HL-60 (cell line): Measurements from ENCODE around the gene LENEP.

Source experiments
- POLR2AphosphoS5 ChIP-seq: IDR thresholded peaks from 2 replicates; pipeline ENCODE4 v1.6.1; 2012; ENCODE audit warnings: low read depth
- TF ChIP-seq, protein P1 (sequence below): IDR thresholded peaks from 2 replicates; pipeline ENCODE4 v1.6.1; 2012; ENCODE audit warnings: low read depth; ENCODE audit not compliant: insufficient replicate concordance
- TF ChIP-seq, protein P2 (sequence below): IDR thresholded peaks from one replicate; pipeline ENCODE4 v1.5.1; 2011; ENCODE audit warnings: low read length, control low read depth, inconsistent platforms; ENCODE audit not compliant: insufficient read depth

DNA sequence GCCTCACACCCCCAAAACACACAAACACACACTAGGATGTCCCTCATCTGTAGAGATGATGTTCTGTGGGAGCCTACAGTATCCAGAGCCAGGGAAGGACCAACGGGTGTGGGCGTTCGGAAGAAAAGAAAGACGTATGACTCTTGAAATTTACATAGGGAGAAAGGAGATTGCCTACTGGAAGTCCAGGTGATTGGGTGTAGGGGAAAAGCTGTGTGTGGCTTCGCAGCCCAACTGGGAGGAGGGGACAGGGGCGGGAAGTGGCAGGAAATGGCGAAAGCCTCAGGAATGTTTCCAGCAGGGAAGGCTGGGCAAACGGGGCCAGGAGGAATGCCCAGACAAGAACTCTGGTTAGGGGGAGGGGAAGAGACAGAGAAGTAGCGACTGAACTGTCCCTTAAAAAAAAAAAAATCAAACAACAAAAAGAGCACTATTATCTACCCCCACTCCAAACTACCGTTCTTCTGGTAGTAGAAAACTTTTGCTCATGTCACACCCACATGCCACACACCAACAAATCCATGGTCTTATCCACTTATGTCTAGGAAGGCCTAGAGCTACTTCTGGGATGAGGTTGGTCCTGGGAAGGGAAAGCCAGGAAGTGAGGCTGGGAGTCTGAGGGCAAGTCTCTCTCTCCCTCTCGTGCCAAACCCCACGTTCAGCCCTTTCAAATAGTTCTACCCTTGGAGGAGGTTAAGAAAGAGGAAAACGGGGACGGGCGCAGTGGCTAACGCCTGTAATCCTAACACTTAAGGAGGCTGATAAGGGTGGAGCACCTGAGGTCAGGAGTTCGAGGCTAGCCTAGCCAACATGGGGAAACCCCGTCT lies 20.7 kb upstream of the LENEP start:
- TF ChIP-seq, protein P1, sequence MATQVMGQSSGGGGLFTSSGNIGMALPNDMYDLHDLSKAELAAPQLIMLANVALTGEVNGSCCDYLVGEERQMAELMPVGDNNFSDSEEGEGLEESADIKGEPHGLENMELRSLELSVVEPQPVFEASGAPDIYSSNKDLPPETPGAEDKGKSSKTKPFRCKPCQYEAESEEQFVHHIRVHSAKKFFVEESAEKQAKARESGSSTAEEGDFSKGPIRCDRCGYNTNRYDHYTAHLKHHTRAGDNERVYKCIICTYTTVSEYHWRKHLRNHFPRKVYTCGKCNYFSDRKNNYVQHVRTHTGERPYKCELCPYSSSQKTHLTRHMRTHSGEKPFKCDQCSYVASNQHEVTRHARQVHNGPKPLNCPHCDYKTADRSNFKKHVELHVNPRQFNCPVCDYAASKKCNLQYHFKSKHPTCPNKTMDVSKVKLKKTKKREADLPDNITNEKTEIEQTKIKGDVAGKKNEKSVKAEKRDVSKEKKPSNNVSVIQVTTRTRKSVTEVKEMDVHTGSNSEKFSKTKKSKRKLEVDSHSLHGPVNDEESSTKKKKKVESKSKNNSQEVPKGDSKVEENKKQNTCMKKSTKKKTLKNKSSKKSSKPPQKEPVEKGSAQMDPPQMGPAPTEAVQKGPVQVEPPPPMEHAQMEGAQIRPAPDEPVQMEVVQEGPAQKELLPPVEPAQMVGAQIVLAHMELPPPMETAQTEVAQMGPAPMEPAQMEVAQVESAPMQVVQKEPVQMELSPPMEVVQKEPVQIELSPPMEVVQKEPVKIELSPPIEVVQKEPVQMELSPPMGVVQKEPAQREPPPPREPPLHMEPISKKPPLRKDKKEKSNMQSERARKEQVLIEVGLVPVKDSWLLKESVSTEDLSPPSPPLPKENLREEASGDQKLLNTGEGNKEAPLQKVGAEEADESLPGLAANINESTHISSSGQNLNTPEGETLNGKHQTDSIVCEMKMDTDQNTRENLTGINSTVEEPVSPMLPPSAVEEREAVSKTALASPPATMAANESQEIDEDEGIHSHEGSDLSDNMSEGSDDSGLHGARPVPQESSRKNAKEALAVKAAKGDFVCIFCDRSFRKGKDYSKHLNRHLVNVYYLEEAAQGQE: no peak
- TF ChIP-seq, protein P2, sequence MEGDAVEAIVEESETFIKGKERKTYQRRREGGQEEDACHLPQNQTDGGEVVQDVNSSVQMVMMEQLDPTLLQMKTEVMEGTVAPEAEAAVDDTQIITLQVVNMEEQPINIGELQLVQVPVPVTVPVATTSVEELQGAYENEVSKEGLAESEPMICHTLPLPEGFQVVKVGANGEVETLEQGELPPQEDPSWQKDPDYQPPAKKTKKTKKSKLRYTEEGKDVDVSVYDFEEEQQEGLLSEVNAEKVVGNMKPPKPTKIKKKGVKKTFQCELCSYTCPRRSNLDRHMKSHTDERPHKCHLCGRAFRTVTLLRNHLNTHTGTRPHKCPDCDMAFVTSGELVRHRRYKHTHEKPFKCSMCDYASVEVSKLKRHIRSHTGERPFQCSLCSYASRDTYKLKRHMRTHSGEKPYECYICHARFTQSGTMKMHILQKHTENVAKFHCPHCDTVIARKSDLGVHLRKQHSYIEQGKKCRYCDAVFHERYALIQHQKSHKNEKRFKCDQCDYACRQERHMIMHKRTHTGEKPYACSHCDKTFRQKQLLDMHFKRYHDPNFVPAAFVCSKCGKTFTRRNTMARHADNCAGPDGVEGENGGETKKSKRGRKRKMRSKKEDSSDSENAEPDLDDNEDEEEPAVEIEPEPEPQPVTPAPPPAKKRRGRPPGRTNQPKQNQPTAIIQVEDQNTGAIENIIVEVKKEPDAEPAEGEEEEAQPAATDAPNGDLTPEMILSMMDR: no peak
- no peak for TF ChIP-seq POLR2AphosphoS5
